PC-3 (cell line): ENCODE measurements around the gene ZSCAN12.

ENCODE experiments used
- CTCF ChIP-seq: fragments of 300-600 bp; sonication (generic); conservative IDR thresholded peaks from 2 replicates; pipeline ENCODE4 v1.5.1; 2017; ENCODE audit warnings: antibody characterized with exemption, low read depth, mild to moderate bottlenecking, low read length
- EZH2 ChIP-seq: fragments of 300-600 bp; sonication (generic); IDR thresholded peaks from one replicate; pipeline ENCODE4 v1.6.1; 2017; ENCODE audit warnings: antibody characterized with exemption, mild to moderate bottlenecking, low read length; ENCODE audit not compliant: unreplicated experiment

- TF ChIP-seq CTCF (no peak), EZH2 (no peak)
These were observed 3.6 kb downstream of the ZSCAN12 start for GRCh38 chr6:28395918-28396317.
